HG03196 (cell line): ENCODE results near the gene TTC3.
A peak's percentile ranks its signal among the peaks of the same experiment; 100 is the strongest.

Source experiments
- ATAC-seq: cut with Tn5 transposase; IDR thresholded peaks from one replicate; pipeline ENCODE4 v1.9.1; 2021; ENCODE audit not compliant: unreplicated experiment

TTC3 gene

GRCh38 chr21:37059181-37059580 is 13.9 kb upstream of the TTC3 start:
- no peak for ATAC-seq

- ATAC-seq: no peak
Observed at GRCh38 chr21:37060296-37060695, 12.8 kb upstream of the TTC3 start.

DNA sequence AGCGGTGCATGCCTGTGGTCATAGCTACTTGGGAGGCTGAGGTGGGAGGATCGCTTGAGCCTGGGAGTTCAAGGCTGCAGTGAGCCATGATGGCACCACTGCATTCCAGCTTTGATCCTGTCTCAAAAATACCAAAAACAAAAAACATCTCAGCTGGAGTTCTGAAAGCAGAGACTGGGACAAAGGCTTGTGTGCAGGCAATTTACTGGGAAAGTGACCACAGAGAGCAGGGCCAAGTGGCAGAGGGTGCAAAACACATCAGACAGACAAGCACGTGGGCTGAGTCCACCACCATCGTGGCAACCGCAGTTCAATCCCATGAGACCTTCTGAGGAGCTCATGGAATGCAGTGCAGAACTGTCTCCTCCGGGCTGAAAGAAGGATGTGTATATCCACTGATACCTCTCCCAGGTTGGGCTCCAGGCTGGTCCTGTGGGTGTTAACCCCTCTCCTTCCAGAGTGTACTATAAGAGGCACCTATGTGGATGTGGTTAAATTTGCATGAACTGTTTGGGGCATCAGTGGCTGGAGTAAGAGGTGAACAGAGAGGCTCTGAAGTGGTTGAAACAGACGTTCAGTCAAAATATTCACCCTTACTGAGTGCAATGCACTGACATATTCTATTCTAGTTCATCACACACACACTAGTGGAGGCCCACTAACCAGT is 11.0 kb upstream of the TTC3 start:
- ATAC-seq: no peak

- ATAC-seq: no peak
Observed at GRCh38 chr21:37062593-37062935, 10.5 kb upstream of the TTC3 start.

DNA sequence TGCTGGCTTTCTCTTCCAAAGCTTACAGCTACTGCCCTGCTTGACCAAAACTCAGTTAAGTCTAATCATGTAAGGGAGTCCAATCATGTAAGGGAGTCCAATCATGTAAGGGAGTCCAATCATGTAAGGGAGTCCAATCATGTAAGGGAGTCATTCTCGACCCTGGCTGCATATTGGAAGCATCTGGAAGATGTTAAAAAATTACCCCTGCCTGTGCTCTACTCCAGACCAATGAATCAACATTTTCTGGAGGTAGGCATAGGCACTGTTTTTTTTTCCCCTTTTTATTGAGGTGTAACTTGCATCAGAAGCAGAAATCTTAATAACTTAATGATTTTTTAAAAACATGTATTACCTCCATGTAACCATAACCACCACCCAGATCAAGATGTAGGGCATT is 9.6 kb upstream of the TTC3 start:
- no peak for ATAC-seq

- no peak for ATAC-seq
Observed at GRCh38 chr21:37064841-37065240, 8.2 kb upstream of the TTC3 start.

DNA sequence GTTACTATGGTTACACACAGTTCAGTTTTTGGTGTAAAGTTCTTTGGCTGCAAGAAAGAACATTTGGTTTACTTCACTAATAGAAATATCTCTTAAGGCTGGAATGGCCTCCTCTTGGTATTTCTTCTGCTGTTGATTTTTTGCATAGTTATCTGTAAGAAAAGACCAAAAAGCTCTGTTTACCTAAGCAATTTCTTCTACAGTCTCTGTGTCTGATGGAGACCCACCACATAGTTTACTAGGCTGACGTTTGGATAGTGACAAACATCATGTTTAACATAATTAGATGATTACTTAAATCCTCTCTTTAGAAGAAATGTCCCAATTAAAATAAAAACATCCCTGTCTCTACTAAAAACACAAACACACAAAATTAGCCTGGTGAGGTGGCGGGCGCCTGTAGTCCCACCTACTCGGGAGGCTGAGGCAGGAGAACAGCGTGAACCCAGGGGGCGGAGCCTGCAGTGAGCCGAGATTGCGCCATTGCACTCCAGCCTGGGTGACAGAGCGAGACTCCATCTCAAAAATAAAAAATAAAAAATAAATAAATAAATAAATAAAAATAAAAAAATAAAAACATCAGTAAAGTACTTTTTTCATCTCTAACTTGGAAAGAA is 7.4 kb upstream of the TTC3 start:
- ATAC-seq: no peak

GRCh38 chr21:37071561-37072273 is 1.3 kb upstream of the TTC3 start:
- ATAC-seq: no peak

DNA sequence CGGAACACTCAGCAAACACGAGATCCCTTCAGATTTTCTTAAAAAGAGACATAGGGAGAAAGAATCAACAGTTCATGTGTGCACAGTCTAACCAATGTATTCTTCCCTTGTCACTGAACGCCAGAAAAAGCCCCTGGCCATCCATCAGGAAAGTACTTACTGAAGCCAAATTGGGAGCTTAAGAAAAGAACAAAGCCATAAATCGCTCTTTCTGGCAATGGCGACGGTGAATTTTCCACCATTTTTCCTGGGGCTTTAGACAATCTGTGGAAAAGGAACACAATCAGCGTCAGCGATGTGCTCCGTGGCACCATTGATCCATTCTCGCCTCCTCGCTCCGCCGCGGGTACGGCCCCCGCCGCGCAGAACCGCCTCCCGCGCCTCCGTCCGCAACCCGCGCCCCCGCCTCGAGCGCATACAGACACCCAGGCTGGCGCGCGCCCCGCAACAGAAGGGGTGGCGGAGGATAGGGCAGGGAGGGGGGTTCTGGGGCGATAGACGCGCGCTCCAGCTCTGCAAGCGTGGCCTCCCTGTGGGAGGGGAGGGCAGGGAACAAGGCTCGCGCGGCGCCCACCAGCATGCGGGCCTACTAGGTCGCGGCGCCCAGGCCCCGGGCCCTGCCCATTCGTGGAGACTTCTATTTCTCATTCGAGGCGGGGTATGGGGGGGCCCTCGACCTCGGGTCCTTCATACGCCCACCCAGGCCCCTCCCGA is 623 bp upstream of the TTC3 start:
- peak; percentile 28 for ATAC-seq

DNA sequence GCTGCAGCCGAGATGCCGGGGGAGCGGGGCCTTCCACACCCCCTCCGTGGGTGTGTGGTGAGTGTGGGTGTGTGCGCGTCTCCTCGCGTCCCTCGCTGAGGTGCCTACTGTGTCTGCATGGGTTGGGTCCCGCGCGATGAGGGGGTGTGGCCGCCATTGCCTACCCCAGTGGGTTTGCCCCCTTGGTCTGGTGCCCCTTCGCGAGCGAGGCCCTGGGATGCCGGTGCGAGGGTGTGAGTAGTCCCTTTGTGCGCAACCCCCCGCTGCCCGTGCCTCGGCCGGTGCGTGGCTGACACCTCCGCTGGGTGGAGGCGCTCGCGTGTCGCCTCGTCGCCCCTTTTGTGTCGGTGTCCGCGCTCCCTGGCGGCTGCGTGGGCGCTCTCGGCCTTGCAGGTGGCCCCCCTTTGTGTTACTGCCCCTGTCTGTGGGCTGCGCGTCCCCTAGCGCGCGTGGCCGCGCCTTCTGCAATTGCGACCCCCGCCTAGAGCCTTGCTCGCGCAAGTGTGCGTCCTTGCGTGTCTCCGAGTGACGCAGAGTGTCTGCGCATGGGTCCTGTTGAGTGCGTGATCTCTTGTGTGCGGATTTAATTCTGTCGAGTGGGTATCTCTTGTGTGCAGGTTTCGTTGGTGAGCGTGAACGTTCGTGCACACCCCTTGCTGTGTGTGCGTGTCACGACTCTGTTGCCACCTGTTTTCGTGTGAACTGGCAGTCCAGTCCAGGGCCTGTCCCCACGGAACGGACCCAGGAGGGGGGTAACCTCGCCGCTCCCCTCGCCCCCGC is 553 bp downstream of the TTC3 start:
- peak; percentile 37 for ATAC-seq

GRCh38 chr21:37074197-37074510 is 1.1 kb downstream of the TTC3 start:
- ATAC-seq: no peak

GRCh38 chr21:37074546-37074945 is 1.5 kb downstream of the TTC3 start:
- no peak for ATAC-seq

DNA sequence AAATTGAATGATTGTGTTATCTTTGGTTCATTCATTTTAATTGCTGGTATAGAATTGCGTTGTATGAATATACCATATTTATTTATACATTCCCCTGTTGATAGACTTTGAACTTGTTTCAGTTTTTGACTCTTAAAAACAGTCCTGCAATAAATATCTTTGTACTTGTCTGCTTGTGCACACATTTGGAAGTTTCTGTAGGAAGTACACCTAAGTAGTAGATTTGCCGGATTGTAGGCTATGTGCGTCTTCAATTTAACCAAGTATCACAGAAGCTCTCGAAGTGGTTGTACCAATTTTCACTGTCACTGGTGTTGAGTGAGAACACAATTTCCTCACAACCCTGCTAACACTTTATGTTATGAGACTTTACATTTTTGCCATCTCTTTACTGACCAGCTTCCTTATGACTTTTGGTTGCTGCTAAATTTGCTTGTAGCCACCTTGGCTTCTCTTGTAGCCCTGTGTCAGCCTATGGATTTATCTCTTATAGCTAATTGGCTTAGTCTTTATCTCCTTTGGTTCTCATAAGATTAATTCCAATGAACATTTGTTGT is 2.2 kb downstream of the TTC3 start:
- no peak for ATAC-seq

- no peak for ATAC-seq
Observed at GRCh38 chr21:37076087-37076850, 3.2 kb downstream of the TTC3 start.

DNA sequence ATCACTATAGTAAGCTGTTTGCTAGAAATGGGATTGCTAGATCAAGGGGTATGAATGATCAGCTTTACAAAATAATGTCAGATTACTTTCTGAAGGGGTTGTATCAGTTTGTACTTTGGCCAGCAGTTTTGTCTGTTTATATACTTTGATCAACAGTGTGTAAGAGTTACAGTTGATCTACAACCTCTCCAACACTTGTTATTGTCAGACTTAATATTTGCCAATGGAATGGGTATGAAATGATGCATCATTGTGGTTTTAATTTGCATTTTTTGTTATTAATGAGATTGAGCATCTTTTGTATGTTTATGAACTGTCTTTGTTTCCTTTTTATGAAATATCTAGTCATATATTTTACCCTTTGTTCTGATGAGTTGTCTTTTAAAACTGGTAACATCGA is 4.3 kb downstream of the TTC3 start:
- no peak for ATAC-seq

GRCh38 chr21:37079211-37079824 is 6.3 kb downstream of the TTC3 start:
- no peak for ATAC-seq

DNA sequence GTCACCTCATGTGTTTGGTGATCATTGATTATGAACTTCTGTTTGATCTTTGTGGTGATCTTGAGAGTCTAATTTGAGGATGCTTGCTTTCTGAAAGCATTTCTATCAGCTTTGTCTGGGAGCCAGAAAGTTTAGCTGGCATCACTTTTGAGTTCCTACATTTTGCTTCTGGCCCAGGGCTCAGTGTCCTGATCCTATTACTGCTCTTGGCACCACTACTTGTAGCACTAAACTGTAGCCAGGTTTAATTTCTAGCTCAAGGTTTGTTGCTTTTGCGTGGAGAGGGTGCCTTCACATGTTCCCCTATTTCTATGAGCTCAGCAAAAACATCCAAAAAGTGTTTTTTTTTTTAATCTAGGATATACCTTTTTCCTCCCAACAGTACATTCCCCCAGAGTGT is 9.3 kb downstream of the TTC3 start:
- no peak for ATAC-seq

DNA sequence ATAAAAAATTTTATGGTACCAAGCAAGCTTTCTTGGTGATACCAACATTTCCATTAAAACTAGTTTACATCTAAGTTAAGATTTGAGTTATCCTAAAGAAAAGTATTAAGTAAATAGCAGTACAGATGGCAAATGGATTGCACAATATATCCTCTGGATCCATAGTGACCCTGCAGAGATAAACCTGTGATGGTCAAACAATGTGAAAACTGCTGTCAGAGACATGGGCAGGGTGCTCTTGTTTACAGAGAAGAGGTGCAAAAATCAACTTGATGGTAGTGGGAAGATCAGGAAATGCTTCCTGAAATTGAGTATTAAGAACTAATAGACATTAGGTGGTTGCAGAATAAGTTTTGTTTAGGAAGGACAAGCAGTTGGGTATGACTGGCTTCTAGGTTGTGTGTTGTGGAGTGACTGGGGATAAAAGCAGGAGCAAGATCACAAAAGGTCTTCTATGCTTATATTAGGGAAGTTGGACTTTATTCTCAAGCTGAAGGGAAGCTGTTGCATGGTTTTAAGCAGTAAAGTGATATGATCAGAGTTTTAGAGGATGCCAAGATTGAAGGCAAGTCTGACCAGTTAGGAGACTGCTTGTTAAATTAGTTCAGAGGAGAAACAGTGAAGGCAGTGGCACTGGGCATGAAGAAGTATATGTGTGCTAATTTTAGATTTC is 9.9 kb downstream of the TTC3 start:
- no peak for ATAC-seq

DNA sequence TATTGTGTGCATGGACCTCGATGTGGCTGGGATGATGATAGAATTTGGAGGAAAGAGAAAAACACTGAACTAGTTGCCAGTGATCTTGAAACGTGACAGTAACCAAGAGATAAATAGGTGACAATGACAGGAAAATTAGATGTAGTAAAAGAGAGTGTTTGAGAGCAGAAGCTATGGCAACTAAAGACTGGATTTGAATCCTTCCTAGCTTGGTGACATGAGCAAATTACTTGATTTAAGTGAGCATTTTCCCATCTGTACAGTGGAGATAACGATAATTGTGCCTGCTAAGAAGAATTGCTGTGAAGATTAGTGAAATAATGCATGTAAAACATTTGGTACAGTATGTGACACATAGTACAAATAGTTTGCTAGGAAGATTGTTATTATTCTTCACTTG is 12.7 kb downstream of the TTC3 start:
- no peak for ATAC-seq
